GM18861 (cell line): ENCODE data around the gene TRIM58.
A peak's percentile ranks its signal among the peaks of the same experiment; 100 is the strongest.

ENCODE experiments used
- ATAC-seq: cut with Tn5 transposase; IDR thresholded peaks from one replicate; pipeline ENCODE4 v1.9.1; 2021; ENCODE audit not compliant: unreplicated experiment

The TRIM58 gene

DNA sequence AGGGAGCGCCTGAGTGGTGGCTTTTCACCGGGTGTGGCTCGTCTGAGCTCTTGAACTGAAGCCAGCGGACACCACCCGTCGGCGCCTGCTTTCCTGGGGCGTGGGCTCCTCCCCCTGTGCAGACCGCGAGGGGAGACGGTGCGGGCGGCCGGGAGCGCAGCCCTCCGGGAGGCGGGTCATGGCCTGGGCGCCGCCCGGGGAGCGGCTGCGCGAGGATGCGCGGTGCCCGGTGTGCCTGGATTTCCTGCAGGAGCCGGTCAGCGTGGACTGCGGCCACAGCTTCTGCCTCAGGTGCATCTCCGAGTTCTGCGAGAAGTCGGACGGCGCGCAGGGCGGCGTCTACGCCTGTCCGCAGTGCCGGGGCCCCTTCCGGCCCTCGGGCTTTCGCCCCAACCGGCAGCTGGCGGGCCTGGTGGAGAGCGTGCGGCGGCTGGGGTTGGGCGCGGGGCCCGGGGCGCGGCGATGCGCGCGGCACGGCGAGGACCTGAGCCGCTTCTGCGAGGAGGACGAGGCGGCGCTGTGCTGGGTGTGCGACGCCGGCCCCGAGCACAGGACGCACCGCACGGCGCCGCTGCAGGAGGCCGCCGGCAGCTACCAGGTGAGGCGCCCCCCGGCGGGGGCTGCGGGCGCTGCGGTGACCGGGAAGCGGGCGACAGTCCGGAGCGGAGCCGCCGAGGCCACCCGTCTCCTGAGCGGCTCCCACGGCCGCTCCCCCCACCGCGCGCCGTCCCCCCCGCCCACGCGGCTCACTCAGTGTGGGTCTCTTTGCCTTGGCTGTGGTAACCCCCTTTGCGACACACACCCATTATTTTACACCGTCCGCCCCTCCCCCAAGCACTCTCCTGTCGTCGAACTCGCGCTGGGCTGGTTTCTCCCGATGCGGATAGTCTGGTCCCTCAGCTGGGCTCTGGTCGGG lies at the start of gene TRIM58:
TRIM58 (plus strand) TSS at position 119 of the 916 bp plus-strand sequence; CDS start at position 179, 60 bp downstream.
- peak; percentile 50 for ATAC-seq

- no peak for ATAC-seq
Observed at GRCh38 chr1:247812637-247813036, 44.4 kb upstream of the TRIM58 start.

DNA sequence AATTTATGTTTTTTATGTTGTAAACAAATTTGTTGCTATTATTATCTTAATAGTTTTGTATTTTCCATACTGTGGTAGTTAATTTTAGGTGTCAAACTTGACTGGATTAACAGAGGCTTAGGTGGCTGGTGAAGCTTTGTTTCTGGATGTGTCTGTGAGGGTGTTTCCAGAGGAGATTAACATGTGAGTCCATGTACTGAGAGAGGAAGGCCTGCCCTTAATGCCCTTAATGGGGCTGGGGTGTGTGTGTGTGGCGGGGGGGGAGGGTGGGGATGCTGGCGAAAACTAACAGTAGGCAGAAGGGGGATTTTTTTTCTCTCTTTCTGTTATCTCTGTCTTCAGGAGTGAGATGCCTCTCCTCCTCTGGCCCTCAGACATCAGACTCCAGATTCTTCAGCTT lies 34.9 kb upstream of the TRIM58 start:
- no peak for ATAC-seq

- ATAC-seq, result no peak
Observed at GRCh38 chr1:247824023-247824422, 33.0 kb upstream of the TRIM58 start, which contains the start of gene OR14A16. Gene OR14A16, minus strand, starts transcription at chr1:247824119. Its CDS starts 8,390 bp downstream, at chr1:247815729.

DNA sequence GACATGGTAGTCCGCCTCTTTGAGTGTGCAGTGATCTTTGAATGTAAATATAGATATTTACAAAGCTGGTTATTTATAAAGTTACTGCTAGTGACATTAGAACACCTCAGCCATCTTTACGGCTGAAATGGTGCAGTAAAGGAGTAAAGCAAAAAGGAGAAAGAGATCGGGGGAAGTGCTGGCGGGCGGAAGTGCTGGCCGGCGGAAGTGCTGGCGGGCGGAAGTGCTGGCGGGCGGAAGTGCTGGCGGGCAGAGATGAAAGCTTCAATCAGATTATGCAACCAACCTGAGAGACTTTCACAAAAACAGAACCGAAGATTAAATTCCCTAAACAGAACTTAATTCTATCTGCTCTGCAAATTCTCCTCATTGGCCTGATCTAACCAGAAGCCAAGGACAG lies 31.6 kb upstream of the TRIM58 start:
- no peak for ATAC-seq

GRCh38 chr1:247829656-247830055 lies 27.3 kb upstream of the TRIM58 start:
- no peak for ATAC-seq

- no peak for ATAC-seq
Observed at GRCh38 chr1:247833601-247834000, 23.4 kb upstream of the TRIM58 start.

- no peak for ATAC-seq
Observed at GRCh38 chr1:247840818-247841217, 16.2 kb upstream of the TRIM58 start.

GRCh38 chr1:247841796-247842195 lies 15.2 kb upstream of the TRIM58 start, which contains the start of gene OR11L1:
Gene OR11L1, minus strand, starts transcription at chr1:247841896. Its CDS starts 0 bp downstream, at chr1:247841896.
- ATAC-seq, result no peak

DNA sequence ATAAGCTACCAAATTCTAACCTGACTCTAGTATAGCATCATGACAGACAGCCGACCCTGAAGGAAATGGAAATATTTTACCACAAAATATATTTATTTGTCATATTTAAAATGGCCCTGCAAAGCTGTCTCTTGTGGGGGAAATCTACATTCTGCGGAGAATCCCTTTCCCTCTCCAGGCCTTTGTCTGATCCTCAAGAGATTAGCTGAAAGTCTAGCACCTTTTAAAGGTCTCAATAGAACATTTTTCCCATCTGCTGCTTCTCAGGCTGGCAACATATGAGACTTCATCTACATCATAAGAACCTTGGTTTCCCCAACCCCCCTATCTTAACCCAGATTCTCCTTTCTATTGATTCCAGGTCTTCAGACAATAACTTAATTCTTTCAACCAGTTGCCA lies 13.6 kb upstream of the TRIM58 start:
- ATAC-seq, result no peak

DNA sequence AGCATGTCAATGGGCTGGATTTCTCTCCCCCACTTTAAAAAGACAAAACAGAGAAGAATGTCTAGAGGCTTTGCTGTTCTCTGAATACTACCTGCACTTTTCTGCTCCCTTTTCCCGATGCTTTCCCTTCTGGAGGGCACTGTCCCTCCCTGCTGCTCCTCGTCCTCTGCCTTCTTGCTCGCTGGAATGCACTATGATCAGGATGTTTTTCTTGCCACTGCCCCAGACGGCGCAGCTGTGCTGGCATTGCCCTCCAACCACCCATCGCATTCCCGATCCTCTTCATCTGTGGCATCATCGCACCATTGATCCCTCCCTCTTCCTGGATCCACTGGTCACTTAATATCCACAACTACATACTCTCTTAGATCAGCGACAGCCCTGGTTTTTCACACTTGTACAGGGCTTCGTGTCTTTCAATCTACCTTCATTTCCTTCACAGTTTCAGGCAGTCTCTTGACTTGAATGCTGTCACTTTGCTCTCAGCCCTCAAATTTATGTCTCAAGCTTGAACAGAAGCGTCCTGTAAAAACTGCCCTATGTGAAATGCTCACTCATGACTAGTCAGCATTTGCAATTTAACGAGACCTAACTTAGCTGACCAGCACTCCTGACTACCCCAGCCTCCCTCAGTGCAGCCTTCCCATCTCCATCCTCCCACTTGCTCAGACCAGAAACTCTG lies 11.8 kb upstream of the TRIM58 start:
- ATAC-seq, result no peak

DNA sequence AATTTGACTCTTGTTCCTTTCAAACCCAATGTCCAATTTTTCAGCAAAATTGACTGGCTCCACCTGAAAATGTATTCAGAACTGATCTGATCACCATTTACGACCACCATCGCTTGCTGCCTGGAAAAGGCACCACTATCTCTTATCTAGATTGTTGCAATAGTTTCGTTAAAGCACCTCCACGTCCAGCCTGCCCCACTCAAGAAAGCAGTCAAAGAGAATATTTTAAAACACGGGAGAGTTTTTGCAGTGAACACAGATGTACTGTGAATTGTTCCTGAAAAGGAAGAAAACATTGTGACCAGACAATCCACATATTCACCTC lies 11.3 kb upstream of the TRIM58 start:
- ATAC-seq, result no peak

DNA sequence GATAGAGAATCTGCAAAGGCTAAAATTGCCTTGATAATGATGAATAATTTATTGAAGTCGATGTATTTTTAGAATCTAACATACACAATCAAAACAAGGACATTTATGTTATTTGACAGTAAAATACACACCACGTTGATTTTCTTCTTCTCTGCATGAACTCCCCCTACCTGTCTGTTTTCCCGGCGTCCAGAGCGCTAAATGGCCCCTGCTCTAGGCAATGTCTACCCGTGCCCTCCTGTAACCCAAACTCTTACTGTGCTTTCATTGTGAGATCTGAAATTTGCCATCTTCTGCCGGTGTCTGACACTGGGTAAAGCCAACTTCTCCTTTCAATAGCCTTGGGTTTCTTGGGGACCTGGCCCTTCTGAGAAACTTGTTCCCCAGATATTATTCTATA lies 8.6 kb upstream of the TRIM58 start:
- ATAC-seq, result no peak

DNA sequence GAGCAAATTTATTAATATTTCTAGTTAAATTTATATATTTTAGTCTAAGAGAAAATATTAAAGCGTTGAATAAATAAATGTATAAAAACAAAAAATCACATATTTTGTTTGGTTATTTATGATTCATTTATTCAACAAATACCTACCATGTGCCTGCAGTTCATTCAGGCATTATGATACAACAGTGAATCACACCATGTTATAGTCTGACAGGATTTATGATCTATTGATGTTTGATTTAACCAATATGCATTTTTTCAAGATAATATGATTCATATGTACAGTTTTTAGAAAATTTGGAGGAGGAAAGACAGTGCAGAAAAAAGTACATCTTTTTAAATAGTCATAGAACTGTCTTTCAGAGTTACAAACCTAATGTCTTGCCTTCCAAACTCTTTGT lies 7.4 kb upstream of the TRIM58 start:
- no peak for ATAC-seq

DNA sequence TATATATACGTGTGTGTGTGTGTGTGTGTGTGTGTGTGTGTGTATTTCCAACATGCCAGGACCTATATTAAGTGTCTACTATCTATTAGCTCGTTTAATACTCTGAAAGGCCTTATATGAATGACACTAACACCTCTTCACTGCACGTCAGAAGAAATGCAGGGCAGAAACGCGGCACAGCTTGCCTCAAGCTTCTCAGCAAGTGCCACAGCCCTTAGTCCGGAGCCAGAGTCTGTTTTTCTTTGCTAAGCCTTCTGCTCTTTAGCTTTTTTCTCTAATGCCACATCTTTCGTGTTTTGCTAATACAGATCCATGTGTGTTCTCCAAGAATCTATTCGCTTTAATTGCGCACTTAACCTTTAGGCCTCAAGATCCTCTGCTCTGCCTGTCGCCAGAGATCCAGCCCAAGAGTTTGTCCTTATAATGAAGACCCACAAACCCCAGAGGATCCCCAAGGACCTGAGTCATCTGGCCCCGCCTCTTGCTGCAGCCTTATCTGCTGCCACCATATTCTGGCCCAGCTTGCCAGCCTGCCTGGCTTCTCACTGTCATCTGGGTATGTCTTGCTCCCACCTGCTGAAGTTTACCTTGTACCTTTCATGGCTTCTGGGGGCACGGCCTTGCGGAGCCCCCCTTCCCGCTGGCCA lies 2.0 kb upstream of the TRIM58 start:
- ATAC-seq, result no peak

DNA sequence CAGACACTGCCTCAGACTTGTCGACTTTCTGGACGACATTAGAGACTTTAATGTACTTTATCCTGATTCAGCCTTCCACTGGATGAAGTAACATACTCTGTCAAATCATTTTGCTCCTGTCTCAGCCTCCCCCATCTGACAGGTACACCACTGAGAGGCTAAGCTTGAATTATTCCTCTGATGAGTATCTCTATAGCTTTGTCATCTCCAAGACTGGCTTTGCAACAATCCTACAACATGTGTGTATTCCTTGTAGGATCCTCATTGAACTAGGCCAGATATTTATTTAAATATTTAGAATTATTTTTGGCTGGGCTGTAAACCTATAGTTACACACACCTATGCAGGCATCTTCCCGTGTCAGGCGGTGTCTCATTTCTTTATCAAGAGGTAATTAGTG lies 1.1 kb upstream of the TRIM58 start:
- ATAC-seq, result no peak

- ATAC-seq, result no peak
Observed at GRCh38 chr1:247857985-247858619, 1.1 kb downstream of the TRIM58 start.

DNA sequence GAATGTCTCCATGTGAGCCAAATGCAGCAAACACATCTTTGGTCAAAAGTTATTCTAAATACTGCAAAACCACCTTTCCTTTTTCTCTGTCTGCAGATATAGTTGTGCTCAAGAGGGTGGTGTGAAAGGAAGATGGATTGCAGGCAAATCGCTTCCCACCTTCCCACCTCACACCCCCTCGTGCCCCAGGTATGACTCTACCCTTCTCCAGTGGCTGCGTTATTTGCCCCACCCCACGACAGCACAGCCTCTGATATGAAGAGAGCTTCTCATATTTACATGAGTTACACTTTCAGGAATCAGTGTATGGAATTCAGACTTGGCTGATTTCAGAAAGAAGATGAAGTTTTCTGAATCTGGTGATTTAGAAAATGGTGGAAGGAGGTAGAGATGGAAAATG lies 5.8 kb downstream of the TRIM58 start:
- ATAC-seq, result no peak

- ATAC-seq, result no peak
Observed at GRCh38 chr1:247864644-247865043, 7.7 kb downstream of the TRIM58 start.

DNA sequence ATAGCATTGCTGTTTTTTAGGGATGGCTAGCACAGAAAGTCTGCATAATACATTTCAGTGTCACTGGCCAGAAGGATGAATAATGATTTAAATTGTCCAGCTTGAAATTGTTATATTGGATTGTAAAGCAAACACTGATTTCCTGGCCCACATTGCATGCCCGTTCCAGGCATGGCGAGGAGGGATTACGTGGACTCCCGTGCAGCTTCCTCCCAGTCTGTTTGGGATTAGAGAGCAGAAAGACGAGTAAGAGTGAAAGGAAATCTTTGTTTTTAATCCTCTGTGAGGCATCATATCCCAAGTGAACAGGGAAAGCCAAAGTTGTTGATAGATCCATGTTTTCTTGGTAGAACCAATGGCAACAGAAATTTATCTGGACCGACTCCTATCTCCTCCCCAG lies 8.4 kb downstream of the TRIM58 start:
- ATAC-seq, result no peak

- ATAC-seq, result no peak
Observed at GRCh38 chr1:247883346-247883745, 26.4 kb downstream of the TRIM58 start.
